H1 (cell line): Measurements from ENCODE around the gene TCHP.

Experiments
- CHD1 ChIP-seq: IDR thresholded peaks from 2 replicates; pipeline ENCODE4 v1.6.1; 2012; ENCODE audit warnings: low read depth, low read length, improper control_type of control experiment
- EZH2 ChIP-seq: fragments of 200-600 bp; sonication (generic); IDR thresholded peaks from 2 replicates; pipeline ENCODE4 v1.7.1; 2012; ENCODE audit warnings: low read depth, mild to moderate bottlenecking, moderate library complexity, low read length, inconsistent platforms; ENCODE audit not compliant: severe bottlenecking
- TF ChIP-seq, protein P1 (sequence below), 3 experiments: IDR thresholded peaks; 1 replicate in 2 of 3; 2 replicates in 1 of 3; pipeline versions ENCODE4 v1.5.1 to v1.6.1; 2011; ENCODE audit warnings: low read length in 3 of 3, mild to moderate bottlenecking in 3 of 3, inconsistent platforms in 2 of 3, low read depth in 1 of 3, moderate library complexity in 1 of 3; ENCODE audit not compliant: insufficient read depth in 1 of 3; ENCODE audit errors: control extremely low read depth in 1 of 3

DNA sequence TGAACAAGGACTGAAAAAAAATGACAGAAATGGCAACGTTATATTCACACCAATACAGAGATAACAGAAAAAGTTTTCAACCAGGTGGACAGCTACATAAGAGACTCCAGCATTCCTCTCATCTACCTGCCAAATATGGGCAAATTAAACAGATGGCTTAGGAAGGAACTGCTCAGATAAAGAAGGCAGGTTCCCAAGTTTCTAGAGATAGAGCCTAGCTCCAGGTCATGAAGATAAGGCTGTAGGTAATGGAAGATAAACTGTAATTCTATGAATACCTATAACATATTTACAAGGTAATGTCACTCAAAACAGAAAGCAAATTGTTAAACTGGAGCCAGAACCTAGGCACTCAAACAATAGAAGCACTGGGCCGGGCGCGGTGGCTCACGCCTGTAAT, 53.6 kb downstream of the TCHP start:
- TF ChIP-seq EZH2 (no peak), CHD1 (no peak)
- TF ChIP-seq, protein P1, sequence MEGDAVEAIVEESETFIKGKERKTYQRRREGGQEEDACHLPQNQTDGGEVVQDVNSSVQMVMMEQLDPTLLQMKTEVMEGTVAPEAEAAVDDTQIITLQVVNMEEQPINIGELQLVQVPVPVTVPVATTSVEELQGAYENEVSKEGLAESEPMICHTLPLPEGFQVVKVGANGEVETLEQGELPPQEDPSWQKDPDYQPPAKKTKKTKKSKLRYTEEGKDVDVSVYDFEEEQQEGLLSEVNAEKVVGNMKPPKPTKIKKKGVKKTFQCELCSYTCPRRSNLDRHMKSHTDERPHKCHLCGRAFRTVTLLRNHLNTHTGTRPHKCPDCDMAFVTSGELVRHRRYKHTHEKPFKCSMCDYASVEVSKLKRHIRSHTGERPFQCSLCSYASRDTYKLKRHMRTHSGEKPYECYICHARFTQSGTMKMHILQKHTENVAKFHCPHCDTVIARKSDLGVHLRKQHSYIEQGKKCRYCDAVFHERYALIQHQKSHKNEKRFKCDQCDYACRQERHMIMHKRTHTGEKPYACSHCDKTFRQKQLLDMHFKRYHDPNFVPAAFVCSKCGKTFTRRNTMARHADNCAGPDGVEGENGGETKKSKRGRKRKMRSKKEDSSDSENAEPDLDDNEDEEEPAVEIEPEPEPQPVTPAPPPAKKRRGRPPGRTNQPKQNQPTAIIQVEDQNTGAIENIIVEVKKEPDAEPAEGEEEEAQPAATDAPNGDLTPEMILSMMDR (IDR thresholded peaks at IDR 0.05; ENCODE audit: control extremely low read depth in 1 of 3, insufficient read depth in 1 of 3, low read depth in 1 of 3, low read length in 3 of 3) = no peak
